DOHH2 (cell line): ENCODE results near the gene EDAR.

Experiments used
- CTCF ChIP-seq: fragments of 200-600 bp; sonication (generic); IDR thresholded peaks from one replicate; pipeline ENCODE4 v1.5.1; 2014; ENCODE audit warnings: antibody characterized with exemption, mild to moderate bottlenecking, low read depth, low read length; ENCODE audit not compliant: poor library complexity, severe bottlenecking
- EZH2phosphoT487 ChIP-seq: fragments of 200-600 bp; sonication (generic); IDR thresholded peaks from 2 replicates; pipeline ENCODE4 v1.6.1; 2017; ENCODE audit warnings: borderline replicate concordance, mild to moderate bottlenecking, antibody characterized with exemption, low read length, moderate library complexity, mixed read lengths

- TF ChIP-seq EZH2phosphoT487 (no peak), CTCF (no peak)
Measured at GRCh38 chr2:108895188-108895587, 93.8 kb downstream of the EDAR start.
